GM21786 (cell line): ENCODE data around the gene GFY.
A peak's percentile ranks its signal among the peaks of the same experiment; 100 is the strongest.
"Not testable (repeated sequence)": the region's sequence is repeated elsewhere in the genome, so short reads cannot be mapped to it uniquely, and the experiment has no call there.

Source experiments
- ATAC-seq: cut with Tn5 transposase; IDR thresholded peaks from one replicate; pipeline ENCODE4 v1.9.1; 2021; ENCODE audit not compliant: unreplicated experiment

The GFY gene

GRCh38 chr19:49468199-49468598, 43.0 kb downstream of the GFY start:
- no peak for ATAC-seq

GRCh38 chr19:49468746-49469447, 43.7 kb downstream of the GFY start:
- peak; percentile 54 for ATAC-seq

- peak; percentile 37 for ATAC-seq
These were observed 44.8 kb downstream of the GFY start for GRCh38 chr19:49469828-49470614.

GRCh38 chr19:49470615-49470978, 45.4 kb downstream of the GFY start:
- no peak for ATAC-seq

GRCh38 chr19:49472936-49473335, 47.7 kb downstream of the GFY start:
- no peak for ATAC-seq

GRCh38 chr19:49473501-49473867, 48.3 kb downstream of the GFY start:
- ATAC-seq: not testable (repeated sequence)

GRCh38 chr19:49473868-49474541, 48.8 kb downstream of the GFY start, which contains the start of gene FLT3LG:
FLT3LG (plus strand) TSS chr19:49474215; CDS start chr19:49474640, 425 bp downstream.
- peak; percentile 49 for ATAC-seq

GRCh38 chr19:49474542-49474924, 49.3 kb downstream of the GFY start:
- ATAC-seq: no peak

GRCh38 chr19:49475191-49475917, 50.2 kb downstream of the GFY start:
- ATAC-seq: no peak

GRCh38 chr19:49475995-49476880, 51.0 kb downstream of the GFY start:
- no peak for ATAC-seq
